ENCODE data around the gene MAPKAPK5. TPM values are rescaled to one million over a fixed set of nuclear protein-coding genes. Genes with fewer than 3 reads are reported as not detected.

The MAPKAPK5 gene
- total and polyA plus RNA-seq, 2 experiments from 2014 or later, result 41.5 to 77.0 TPM

DNA sequence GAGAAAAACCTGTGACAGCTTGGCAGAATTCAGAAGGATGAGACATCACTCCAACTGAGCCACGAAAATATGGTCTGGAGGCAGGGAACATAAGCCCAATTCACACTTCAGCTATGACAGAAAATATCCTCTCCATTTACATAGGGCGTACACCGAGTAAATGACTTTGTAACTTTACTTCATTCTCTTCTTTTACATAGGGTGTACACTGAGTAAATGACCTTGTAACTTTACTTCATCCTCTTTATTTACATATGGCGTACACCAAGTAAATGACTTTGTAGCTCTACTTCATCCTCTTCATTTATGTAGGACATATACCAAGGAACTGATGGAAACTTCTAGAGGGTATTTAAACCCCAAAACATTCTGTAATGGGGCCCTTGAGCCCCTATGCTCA, 14.1 kb upstream of the MAPKAPK5 start (continued):
- TF ChIP-seq, protein P1, sequence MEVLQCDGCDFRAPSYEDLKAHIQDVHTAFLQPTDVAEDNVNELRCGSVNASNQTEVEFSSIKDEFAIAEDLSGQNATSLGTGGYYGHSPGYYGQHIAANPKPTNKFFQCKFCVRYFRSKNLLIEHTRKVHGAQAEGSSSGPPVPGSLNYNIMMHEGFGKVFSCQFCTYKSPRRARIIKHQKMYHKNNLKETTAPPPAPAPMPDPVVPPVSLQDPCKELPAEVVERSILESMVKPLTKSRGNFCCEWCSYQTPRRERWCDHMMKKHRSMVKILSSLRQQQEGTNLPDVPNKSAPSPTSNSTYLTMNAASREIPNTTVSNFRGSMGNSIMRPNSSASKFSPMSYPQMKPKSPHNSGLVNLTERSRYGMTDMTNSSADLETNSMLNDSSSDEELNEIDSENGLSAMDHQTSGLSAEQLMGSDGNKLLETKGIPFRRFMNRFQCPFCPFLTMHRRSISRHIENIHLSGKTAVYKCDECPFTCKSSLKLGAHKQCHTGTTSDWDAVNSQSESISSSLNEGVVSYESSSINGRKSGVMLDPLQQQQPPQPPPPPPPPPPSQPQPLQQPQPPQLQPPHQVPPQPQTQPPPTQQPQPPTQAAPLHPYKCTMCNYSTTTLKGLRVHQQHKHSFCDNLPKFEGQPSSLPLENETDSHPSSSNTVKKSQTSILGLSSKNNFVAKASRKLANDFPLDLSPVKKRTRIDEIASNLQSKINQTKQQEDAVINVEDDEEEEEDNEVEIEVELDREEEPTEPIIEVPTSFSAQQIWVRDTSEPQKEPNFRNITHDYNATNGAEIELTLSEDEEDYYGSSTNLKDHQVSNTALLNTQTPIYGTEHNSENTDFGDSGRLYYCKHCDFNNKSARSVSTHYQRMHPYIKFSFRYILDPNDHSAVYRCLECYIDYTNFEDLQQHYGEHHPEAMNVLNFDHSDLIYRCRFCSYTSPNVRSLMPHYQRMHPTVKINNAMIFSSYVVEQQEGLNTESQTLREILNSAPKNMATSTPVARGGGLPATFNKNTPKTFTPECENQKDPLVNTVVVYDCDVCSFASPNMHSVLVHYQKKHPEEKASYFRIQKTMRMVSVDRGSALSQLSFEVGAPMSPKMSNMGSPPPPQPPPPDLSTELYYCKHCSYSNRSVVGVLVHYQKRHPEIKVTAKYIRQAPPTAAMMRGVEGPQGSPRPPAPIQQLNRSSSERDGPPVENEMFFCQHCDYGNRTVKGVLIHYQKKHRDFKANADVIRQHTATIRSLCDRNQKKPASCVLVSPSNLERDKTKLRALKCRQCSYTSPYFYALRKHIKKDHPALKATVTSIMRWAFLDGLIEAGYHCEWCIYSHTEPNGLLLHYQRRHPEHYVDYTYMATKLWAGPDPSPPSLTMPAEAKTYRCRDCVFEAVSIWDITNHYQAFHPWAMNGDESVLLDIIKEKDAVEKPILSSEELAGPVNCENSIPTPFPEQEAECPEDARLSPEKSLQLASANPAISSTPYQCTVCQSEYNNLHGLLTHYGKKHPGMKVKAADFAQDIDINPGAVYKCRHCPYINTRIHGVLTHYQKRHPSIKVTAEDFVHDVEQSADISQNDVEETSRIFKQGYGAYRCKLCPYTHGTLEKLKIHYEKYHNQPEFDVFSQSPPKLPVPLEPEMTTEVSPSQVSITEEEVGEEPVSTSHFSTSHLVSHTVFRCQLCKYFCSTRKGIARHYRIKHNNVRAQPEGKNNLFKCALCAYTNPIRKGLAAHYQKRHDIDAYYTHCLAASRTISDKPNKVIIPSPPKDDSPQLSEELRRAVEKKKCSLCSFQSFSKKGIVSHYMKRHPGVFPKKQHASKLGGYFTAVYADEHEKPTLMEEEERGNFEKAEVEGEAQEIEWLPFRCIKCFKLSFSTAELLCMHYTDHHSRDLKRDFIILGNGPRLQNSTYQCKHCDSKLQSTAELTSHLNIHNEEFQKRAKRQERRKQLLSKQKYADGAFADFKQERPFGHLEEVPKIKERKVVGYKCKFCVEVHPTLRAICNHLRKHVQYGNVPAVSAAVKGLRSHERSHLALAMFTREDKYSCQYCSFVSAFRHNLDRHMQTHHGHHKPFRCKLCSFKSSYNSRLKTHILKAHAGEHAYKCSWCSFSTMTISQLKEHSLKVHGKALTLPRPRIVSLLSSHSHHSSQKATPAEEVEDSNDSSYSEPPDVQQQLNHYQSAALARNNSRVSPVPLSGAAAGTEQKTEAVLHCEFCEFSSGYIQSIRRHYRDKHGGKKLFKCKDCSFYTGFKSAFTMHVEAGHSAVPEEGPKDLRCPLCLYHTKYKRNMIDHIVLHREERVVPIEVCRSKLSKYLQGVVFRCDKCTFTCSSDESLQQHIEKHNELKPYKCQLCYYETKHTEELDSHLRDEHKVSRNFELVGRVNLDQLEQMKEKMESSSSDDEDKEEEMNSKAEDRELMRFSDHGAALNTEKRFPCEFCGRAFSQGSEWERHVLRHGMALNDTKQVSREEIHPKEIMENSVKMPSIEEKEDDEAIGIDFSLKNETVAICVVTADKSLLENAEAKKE (CRISPR knock-in tag; IDR thresholded peaks at IDR 0.05), result no peak
- no peak for TF ChIP-seq POLR2AphosphoS5 (IDR thresholded peaks at IDR 0.05; ENCODE audit: low read depth)
- no peak for TF ChIP-seq JUNB (IDR thresholded peaks at IDR 0.05; ENCODE audit: unreplicated experiment)

DNA sequence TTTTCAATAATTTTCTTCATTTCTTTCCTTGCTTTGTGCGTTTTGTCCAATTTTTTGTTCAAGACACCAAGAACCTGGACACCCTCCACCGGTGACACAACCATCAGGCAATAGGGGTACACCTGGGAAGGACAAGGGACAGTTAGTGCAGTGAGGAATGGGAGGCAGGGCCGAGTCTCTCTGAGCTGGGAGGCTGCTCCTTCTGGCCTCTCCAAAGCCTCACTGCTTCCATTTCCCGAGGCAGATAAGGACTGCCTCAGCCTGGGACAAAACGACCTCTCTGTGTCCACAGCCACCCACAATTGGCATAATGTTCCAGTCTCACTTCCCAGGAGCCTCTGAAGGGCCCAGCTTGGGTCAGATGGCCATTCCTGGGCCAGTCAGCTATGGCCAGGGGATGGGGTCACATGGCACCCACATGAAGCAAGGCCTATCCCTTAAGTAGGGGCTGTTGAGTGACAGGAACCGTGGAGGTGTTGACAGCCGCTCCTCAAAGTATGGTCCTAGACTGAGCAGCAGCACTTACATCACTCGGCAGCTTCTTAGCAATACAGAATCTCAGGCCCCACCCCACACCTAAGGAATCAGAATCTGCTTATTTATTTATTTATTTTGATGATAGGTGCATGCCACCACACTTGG, 13.6 kb upstream of the MAPKAPK5 start:
- H3K9me2 ChIP-seq (ENCODE audit: insufficient read depth), result no peaks in the 10 kb centered on the region
- H3K27ac Mint-ChIP-seq, result no peak overlapping the region
- H3K4me1 Mint-ChIP-seq, result no peaks in the 10 kb centered on the region
- H2AFZ ChIP-seq, result no peak overlapping the region
- H3K4me2 ChIP-seq, result no peak overlapping the region
- peaks cover 9% of the 10 kb centered on the region; the same call in 2 of the 3 replicates for H3K9me3 Mint-ChIP-seq
- no peaks in the 10 kb centered on the region for H4K20me1 ChIP-seq (replicated peaks; ENCODE audit: insufficient read depth)
- H3K27me3 ChIP-seq (ENCODE audit: insufficient read depth), result no peaks in the 10 kb centered on the region
- H3K4me3 Mint-ChIP-seq, result no peak overlapping the region
- no peak for DNase-seq (ENCODE audit: low spot score)
- no peaks in the 10 kb centered on the region for H3K4me1 ChIP-seq (ENCODE audit: insufficient read depth)
- H3K36me3 Mint-ChIP-seq (ENCODE audit: low read depth), result no peaks in the 10 kb centered on the region
- H3K4me3 ChIP-seq, result no peak overlapping the region
- H3K27me3 Mint-ChIP-seq (ENCODE audit: insufficient read depth, low read depth, poor library complexity), result peaks cover 6% of the 10 kb centered on the region
- H3F3A ChIP-seq (replicated peaks; ENCODE audit: low read depth), result no peaks in the 10 kb centered on the region
- no peak for ATAC-seq
- H3K79me2 ChIP-seq (replicated peaks; ENCODE audit: insufficient read depth), result no peaks in the 10 kb centered on the region
- H3K36me3 ChIP-seq (ENCODE audit: insufficient read depth), result no peaks in the 10 kb centered on the region
- H3K27ac ChIP-seq (ENCODE audit: low read depth), result no peak overlapping the region
- TF ChIP-seq NANOG (IDR thresholded peaks at IDR 0.05; ENCODE audit: borderline replicate concordance) (no peak), ZNF114 (CRISPR knock-in tag; IDR thresholded peaks at IDR 0.05) (no peak), POLR2AphosphoS5 (IDR thresholded peaks at IDR 0.05; ENCODE audit: low read depth) (no peak), STAT1 (IDR thresholded peaks at IDR 0.05; ENCODE audit: unreplicated experiment) (no peak), CREB1 (CRISPR knock-in tag; IDR thresholded peaks at IDR 0.05; ENCODE audit: low read depth) (no peak), ZNF331 (CRISPR knock-in tag; IDR thresholded peaks at IDR 0.05; ENCODE audit: low read depth) (no peak), EZH2 (IDR thresholded peaks at IDR 0.05; ENCODE audit: low read depth, unreplicated experiment) (no peak), EZH2phosphoT487 (IDR thresholded peaks at IDR 0.05; ENCODE audit: unreplicated experiment) (no peak), JUNB (IDR thresholded peaks at IDR 0.05; ENCODE audit: unreplicated experiment) (no peak)
- TF ChIP-seq, protein P1 (CRISPR knock-in tag; IDR thresholded peaks at IDR 0.05), result no peak
